Right lobe of liver (tissue), 4 donors: ENCODE results near the gene ANO9.

Experiments used
- POLR2A ChIP-seq: fragments of 450-650 bp; IDR thresholded peaks from one replicate; pipeline ENCODE4 v1.6.1; 2017; ENCODE audit warnings: antibody characterized with exemption, mild to moderate bottlenecking
- TF ChIP-seq, protein P1 (sequence below), 4 donors: fragments of 200-600 bp in 3 of 4; fragments of 450-650 bp in 1 of 4; IDR thresholded peaks; one replicate each; pipeline versions ENCODE4 v1.5.1 to v1.8.0; 2016 to 2022; ENCODE audit warnings: antibody characterized with exemption in 4 of 4, mild to moderate bottlenecking in 2 of 4
- donor health status: DM: no; HTN: no; CAD: no.
- donor health status: DM: no; HTN: no; CAD: no.
- donor health status: DM: no; HTN: yes; CAD: no.

DNA sequence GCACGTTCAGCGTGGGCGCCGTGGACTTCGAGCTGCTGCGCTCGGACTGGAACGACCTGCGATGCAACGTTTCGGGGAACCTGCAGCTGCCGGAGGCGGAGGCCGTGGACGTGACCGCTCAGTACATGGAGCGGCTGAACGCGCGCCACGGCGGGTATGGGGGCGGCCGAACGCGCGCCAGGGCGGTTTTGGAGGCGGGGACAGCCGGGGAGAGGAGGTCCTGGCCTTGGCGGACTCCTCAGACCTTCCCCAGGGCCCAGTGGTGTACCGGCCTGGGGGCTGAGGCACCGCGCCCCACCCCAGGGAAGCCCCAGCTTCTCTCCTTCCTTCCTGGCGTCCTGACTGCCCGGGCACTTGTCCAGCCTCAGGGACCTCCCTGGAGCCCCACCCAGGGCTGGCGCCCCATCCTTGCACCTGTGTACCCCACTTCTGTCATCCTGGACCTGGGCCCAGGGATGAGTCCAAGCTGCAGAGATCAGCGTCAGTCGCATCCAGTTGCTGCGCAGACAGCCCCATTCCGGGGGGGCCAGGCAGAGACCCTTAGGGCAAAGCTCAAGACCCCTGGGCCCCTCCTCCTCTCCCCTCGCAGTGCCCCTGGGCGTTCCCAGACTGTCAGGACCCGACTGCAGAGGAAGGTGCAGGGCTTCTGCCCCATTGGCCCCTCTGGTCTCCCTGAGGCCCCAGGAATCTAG lies 64.5 kb downstream of the ANO9 start:
- TF ChIP-seq, protein P1, sequence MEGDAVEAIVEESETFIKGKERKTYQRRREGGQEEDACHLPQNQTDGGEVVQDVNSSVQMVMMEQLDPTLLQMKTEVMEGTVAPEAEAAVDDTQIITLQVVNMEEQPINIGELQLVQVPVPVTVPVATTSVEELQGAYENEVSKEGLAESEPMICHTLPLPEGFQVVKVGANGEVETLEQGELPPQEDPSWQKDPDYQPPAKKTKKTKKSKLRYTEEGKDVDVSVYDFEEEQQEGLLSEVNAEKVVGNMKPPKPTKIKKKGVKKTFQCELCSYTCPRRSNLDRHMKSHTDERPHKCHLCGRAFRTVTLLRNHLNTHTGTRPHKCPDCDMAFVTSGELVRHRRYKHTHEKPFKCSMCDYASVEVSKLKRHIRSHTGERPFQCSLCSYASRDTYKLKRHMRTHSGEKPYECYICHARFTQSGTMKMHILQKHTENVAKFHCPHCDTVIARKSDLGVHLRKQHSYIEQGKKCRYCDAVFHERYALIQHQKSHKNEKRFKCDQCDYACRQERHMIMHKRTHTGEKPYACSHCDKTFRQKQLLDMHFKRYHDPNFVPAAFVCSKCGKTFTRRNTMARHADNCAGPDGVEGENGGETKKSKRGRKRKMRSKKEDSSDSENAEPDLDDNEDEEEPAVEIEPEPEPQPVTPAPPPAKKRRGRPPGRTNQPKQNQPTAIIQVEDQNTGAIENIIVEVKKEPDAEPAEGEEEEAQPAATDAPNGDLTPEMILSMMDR (IDR thresholded peaks at IDR 0.05) = no peak
- no peak for TF ChIP-seq POLR2A
